Endometrial microvascular endothelial cells (primary cell): Measurements from ENCODE around the gene PRR29. TPM values are rescaled to one million over a fixed set of nuclear protein-coding genes. Genes with fewer than 3 reads are reported as not detected.

Source experiments
- in situ Hi-C: cut with HindIII; loops from 2 replicates; pipeline ENCODE4 v1.10.0; 2017; ENCODE audit warnings: low sequenced_read_pairs, low pct_unique_long_range_greater_than_20kb; ENCODE audit errors: inconsistent ontology term
- total RNA-seq: library from RNA; depleted of rRNA; stranded (reverse); fragments of >200 nt; gene quantifications from one replicate; pipeline ENCODE4 v1.2.3, GENCODE V29; 2015; ENCODE audit errors: inconsistent ontology term

The PRR29 gene
- total RNA-seq, 1 donor from 2014 or later = not detected

- in situ Hi-C loops = no loop called here
These were observed 6.5 kb upstream of the PRR29 start for GRCh38 chr17:63991611-63992010.

- in situ Hi-C loops = no loop called here
These were observed 4.7 kb upstream of the PRR29 start for GRCh38 chr17:63993368-63993985.

GRCh38 chr17:63995626-63996025, 2.5 kb upstream of the PRR29 start:
- in situ Hi-C loops = no loop called here

GRCh38 chr17:63996430-63997182, 1.5 kb upstream of the PRR29 start:
- in situ Hi-C loops = no loop called here

- in situ Hi-C loops = no loop called here
These were observed 656 bp upstream of the PRR29 start for GRCh38 chr17:63997341-63998048.

- in situ Hi-C loops = no loop called here
These were observed 849 bp downstream of the PRR29 start for GRCh38 chr17:63998721-63999679.

GRCh38 chr17:63999680-64000531, 1.8 kb downstream of the PRR29 start:
- in situ Hi-C loops = no loop called here

GRCh38 chr17:64001091-64001579, 3.0 kb downstream of the PRR29 start:
- in situ Hi-C loops = no loop called here

- in situ Hi-C loops = no loop called here
These were observed 3.8 kb downstream of the PRR29 start for GRCh38 chr17:64001763-64002529.

- in situ Hi-C loops = no loop called here
These were observed 4.7 kb downstream of the PRR29 start for GRCh38 chr17:64002658-64003525.

GRCh38 chr17:64003526-64004121, 5.5 kb downstream of the PRR29 start:
- in situ Hi-C loops = no loop called here

GRCh38 chr17:64004218-64004770, 6.1 kb downstream of the PRR29 start:
- in situ Hi-C loops = no loop called here

GRCh38 chr17:64004903-64005733, 7.0 kb downstream of the PRR29 start:
- in situ Hi-C loops = no loop called here

- in situ Hi-C loops = no loop called here
These were observed 7.6 kb downstream of the PRR29 start for GRCh38 chr17:64005734-64006167.
